Raji (cell line): Measurements from ENCODE around the gene TBC1D5.

Experiments
- POLR2A ChIP-seq: IDR thresholded peaks from 2 replicates; pipeline ENCODE4 v1.6.1; 2011; ENCODE audit warnings: low read depth, low read length, control low read depth; ENCODE audit not compliant: insufficient read depth

The TBC1D5 gene

DNA sequence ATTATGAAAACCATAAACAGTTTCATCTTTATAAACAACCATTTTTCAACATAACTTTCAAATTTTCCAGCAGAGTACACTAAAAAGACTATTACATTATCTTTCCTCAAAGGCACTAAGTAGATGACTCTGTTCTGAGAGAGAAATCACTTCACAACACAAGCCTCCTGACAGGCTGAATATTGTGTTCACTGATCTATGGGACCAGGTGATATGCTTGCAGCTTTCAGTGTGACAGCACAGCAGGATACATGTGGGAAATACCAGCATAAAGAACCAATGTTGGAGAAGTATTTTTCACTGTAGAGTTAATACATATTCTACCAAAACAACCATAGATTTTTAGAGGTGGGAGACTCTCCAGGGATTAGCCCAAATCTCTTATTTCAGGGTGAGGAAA lies 507.1 kb downstream of the TBC1D5 start:
- no peak for TF ChIP-seq POLR2A

DNA sequence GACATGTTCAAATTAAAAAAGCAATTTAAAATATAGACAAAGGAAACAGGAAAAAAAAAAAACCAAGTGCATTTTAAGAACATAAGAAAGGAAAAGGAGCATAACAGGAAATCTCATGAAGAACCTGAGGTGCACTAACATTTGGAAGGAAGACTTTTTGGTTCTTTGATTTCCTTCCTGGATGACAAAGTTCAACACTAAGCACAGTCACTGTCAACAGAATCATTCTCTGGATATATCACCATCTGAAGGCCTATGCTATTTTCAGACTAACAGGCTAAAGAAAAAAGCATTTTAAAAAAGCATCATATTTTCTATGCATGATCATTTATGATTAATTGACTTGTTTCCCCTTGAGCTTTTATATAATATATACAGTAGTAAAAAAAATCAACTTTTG lies 508.0 kb downstream of the TBC1D5 start:
- TF ChIP-seq POLR2A = no peak

DNA sequence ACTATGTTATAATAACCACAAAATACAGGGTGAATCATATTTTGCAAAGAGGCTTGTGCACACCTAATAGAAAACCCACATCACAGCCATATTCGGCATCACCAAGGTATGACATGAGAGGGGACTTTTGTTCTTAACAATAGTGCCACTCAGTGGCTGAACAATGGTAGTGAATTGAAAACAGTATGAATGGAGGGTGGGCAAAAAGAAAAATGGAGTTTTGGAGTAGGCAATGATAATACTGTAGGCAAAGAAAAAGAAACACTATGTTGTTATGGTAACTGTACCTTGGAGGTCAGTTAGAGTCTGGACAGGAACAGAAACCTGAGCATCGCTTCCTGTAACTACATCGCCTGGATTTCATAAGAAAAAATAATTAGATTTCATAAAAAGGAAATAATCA lies 509.0 kb downstream of the TBC1D5 start:
- TF ChIP-seq POLR2A = no peak

DNA sequence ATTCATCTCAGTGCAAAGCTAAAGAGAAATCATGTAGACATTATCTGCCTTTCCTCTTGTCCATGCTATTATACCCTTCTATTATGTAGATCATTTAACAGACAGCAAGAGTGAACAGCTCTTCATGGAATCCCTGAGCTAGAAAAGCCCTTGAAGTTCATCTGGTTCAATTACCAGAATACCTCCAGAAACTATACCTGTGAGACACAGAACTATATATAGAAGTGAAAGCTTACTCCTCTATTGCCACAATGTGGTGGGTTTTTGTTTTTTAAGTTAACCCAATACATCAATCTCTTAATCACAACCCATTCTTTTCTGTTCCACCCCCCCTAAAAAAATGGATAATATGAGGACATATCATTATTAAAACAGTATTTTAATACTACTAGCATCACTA lies 510.0 kb downstream of the TBC1D5 start:
- TF ChIP-seq POLR2A = no peak

DNA sequence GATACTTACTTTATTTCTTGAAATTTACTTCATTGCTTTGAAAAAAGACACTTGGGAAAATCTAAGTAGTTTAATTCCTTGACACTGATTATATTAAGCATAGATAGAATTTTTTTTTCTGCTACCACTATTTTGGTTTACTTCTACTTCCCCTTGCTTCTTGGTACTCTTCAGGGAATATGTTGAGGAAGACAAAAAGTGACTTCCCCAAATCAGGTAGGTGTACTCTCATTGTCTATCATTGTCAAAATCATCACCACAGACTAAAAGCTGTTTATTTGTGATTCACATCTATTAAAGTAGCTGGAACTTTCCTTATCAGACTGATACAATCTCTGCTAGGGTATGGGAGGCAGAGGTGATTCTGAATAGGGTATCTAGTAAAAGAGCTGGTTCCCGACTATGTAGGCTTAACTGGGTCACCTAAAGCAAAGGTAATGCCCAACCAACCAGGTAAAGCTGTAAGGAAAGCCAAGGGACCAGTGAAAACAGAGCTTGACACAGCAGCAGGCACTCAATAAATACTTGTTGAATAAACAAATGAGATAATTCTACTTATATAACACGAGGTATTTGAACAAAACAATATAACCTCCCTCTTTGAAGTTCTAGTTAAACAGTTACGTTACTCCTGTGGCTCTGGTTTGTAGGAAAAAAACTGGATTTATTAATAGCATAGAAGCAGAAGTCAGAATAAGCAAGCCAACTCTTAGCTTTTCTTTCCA lies 510.7 kb downstream of the TBC1D5 start:
- TF ChIP-seq POLR2A = no peak

DNA sequence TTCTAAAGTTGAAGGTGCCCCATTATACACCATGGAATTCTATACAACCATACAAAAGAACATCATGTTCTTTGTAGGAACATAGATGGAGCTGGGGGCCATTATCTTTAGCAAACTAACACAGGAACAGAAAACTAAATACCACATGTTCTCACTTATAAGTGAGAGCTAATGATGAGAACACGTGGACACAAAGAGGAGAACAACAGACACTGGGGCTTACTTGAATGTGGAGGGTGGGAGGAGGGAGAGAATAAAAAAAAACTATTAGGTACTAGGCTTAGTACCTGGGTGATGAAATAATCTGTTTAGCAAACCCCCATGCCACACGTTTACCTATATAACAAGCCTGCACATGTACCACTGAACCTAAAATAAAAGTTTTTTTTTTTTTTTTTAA lies 515.0 kb downstream of the TBC1D5 start:
- no peak for TF ChIP-seq POLR2A

DNA sequence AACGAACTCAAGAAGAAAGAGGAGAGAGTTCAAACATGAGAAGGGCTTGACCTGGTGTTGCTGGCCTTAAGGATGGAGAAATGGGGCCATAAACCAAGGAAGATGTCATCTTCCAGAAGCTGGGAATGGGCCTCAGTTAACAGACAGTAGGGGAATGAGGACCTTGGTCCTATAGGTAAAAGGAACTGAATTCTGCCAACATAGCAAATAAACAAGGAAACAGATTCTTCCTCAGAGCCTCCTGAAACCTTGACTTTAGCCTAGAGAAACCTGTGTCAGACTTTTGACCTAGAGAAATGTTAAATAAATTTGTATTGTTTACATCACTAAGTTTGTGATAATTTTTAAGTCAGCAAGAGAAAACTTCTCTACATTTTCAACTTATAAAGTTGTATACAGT lies 520.9 kb downstream of the TBC1D5 start:
- TF ChIP-seq POLR2A = no peak

DNA sequence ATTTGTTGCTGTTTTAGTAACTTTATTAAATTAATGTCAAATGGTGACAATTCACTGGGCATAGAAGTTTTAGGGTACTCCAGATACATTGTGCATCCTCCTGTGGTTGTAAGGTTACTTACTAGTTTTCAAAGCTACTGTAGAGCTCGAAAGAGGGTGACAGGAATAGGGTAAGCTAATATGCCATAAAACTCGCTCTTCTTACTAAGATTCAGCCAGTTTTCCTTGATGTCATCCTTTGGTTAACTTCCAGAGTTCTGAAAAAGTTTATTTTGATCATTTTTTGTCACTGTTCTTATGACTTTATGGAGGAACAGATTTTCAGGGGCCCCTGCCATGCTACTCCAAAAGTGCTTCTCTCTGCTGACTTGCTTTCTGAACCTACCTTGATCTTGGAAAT lies 522.8 kb downstream of the TBC1D5 start:
- no peak for TF ChIP-seq POLR2A

DNA sequence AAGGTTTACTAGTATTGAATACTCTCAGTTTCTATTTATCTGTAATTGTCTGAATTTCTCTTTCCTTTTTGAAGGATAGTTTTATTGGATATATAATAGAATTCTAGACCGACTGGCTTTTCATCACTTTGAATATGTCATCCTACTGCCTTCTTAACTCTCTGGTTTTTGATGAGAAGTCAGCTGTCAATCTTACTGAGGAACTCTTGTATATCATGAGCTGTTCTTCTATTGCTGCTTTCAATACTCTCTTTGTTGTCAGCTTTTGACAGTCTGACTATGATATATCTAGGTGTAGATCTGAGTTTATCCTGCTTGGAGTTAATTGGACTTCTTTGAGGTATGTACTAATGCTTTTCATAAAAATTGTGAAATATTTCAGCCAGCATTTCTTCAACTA lies 523.8 kb downstream of the TBC1D5 start:
- TF ChIP-seq POLR2A = no peak

DNA sequence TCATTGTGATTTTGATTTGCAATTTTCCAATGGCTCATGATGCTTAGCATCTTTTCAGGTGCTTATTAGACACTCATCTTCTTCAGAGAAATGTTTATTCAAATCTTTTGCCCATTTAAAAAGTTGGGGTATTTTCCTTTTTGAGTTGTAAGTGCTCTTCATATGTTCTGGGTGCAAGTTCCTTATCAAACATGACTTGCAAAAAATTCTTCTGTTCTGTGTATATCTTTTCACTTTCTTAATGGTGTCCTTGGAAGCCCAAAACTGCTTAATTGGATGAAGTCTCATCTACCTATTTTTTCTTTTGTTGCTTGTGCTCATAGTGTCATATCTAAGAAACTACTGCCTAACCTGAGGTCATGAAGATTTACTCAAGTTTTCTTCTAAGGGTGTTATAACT lies 524.8 kb downstream of the TBC1D5 start:
- no peak for TF ChIP-seq POLR2A

DNA sequence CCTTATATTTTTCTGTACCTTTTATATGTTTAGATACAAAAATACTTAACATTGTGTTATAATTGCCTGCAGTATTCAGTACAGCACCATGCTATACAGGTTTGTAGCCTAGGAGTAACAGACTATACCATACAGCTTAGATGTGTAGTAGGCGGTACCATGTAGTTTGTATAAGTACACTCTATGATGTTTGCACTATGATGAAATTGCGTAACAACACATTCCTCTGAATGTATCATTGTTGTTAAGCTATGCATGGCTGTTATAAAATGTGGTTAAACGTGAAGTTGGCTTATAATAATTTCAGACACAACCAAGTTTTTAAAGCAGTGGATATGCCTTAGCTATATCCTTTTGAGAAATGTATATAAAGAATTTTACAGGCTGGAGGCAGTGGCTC lies 529.3 kb downstream of the TBC1D5 start:
- TF ChIP-seq POLR2A = no peak

DNA sequence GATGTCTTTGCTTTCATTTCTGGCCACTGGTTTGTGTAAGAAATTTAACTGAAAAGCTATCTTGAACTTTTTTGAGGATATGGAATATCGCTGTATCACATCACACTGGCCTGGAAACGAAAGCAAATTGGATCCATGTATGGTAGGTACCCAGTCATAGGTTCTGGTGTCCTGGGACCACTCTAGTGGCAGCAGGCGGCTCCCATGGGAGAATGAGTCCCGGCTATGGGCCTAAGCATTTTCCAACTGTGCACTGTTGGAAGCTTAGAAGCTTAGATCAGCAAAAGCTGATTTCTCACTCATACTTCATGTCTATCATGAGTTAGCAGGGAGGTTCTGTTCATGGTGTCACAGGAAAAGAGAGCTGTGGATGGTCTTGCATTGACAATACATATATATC lies 534.5 kb downstream of the TBC1D5 start:
- TF ChIP-seq POLR2A = no peak

DNA sequence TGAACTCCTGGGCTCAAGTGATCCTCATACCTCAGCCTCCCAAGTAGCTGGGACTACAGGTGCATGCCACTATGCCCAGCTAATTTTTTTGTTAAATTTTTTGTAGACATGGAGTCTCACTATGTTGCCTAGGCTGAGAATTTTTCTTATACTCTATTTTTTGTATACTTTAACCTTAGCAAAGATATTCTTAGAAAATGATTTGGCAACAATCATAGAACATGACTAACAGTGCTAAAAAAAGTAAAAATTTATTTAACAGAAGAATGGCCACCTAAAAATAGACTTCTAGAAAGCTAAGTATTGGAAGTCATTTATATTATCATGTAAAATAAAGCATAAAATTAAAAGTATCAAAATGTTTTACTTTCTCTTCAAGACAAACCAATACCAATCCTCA lies 535.4 kb downstream of the TBC1D5 start:
- no peak for TF ChIP-seq POLR2A

DNA sequence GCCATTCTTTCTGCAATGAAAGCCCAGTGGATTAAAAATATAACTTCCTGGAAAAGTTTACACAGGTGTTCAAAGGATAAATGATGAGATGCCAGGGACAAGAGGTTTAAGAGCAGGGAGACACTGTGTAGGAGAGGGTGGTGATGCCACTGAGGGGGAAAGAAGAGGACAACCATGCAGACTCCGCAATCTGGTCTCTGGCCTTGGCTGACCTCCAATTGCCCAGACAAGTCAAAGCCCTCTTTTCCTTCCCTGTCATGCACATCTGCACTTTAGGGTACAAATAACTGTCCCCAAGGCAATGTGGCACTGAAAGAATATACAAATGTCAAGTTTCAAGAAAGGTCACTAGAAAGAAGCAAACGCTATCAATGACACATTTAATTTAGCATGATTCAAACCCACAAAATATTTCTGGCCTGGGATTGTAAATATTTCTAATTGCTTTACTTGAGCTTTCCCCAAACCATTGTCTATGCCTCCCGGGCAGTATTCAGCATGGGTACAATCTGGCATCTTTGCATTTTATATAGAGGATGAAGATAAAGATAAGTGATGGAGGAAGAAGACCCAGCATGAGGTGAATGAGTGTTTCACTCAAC lies 538.3 kb downstream of the TBC1D5 start:
- TF ChIP-seq POLR2A = no peak

DNA sequence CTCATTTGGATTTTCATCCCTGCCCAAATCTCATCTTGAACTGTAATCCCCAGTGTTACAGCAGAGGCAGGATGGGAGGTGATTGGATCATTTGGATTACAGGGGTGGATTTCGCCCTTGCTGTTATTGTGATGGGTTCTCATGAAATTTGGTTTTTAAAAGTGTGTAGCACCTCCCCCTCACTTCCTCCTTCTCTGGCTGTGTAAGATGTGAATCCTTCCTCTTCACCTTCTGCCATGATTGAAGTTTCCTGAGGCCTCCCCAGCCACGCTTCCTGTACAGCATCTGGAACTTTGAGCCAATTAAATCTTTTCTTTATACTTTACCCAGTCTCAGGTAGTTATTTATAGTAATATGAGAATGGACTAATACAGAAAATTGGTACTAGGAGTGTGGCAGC lies 540.9 kb downstream of the TBC1D5 start:
- no peak for TF ChIP-seq POLR2A

DNA sequence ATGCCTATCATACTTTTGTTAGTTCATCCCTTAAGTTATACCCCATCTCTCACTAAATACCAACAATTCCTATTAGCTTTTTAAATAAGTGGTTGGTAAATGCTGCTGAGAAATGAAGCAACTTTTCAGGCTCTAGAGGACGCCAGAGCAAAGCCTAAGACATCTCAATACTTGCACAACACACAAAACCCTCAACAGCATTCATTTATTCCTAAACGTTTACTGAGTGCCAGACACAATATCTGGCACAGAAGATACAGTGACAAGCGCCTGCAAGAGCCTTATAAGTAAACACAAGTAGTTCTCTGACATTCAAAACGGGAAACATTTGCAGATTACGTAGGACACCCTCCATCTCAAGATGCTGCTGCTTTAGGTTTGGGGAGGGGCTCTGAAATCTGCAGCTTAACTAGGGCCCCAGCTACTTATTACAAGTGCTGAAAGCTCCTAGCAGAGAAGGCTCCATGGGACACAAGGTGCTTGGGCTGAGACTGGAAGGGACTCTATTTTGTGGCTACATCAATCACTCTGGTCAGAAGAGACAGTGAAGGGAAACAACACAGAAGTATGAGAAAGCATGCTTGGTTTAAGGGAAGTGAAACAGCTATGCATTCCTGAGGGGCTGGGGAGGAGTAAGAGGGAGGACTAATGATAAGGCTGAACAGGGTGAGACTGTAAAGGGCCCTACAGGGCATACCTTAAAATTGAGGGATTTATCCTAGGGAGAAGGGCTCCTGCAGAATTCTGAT lies 546.4 kb downstream of the TBC1D5 start:
- no peak for TF ChIP-seq POLR2A
